GM19438 (cell line): ENCODE measurements around the gene CCDC187.

Experiments
- ATAC-seq: cut with Tn5 transposase; IDR thresholded peaks from one replicate; pipeline ENCODE4 v1.9.1; 2021; ENCODE audit warnings: low read depth; ENCODE audit not compliant: unreplicated experiment

CCDC187 gene

DNA sequence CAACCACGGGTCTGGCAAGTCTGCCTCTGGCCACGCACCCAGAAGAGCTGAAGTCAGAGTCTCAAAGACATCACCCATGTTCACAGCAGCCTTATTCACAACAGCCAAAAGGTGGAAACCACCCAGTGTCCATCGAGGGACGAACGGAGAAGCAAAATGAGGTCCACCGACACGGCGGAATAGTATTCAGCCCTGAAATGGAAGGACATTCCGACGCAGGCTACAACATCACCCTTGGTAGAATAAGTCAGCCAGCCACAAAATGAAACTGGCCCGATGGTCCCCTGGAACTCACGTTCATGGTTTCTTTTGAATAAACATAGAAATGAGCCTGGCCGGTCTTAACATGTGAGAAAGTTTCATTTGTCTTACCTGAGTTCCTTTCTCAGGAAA lies 16.9 kb downstream of the CCDC187 start:
- no peak for ATAC-seq

GRCh38 chr9:136286359-136286986 lies 17.4 kb downstream of the CCDC187 start:
- no peak for ATAC-seq

DNA sequence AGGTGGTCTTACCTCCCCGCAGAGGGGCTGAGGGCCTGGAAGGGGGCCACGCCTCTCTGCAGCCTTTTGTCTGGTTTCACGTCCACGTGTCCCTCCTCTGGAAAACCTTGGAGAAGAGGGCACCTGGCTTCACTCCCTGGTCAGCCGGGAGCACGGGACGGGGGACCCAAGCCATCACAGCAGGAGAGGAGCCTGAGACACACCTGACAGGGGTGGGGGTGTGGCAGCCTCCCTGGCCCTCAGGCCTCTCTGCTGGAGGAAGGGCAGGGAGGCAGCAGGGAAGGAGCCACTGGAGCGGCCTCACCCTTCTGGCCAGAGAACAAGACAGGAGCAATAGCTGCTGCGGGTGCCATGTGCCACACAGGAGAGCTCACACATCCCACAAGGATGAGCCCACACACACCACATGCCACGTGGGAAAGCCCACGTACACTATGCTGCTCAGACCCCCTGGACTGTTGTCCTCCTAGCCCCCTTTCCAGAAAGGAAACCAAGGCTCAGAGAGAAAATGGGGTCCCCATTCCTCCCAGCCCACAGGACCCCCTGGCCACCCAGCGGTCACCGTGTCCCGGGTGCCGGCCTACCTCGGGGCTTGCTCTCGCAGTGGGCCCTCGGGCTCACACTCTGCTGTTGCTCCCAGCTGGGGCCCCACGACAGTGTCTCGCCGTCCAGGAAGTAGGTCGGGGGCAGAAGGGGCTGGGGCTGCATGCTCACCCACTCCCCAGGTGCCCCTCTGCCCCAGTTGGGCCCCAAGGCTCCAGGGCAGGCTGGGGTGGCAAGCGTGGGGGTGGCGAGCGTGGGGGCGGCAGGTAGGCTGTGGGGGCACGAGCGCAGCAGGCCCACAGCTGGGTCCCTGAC lies 18.2 kb downstream of the CCDC187 start:
- no peak for ATAC-seq

DNA sequence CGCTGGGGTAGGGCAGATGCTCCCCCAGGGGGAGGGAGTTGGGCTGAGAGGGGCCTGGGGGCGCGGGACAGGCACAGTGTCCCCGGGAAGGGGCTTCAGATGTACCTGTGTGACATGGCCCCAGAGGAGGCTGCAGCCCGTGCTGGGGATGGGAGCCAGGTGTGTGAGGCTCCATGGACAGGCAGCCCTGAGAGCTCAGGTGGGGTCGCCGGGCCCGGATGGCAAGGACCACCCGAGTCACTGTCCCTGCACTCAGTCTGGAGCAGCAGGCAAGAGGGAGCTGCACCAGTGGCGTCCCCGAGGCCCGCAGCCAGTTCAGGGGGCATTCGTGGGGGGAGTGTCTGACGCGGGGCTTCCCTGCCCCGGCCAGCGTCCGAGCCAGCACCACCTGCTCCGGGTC lies 18.9 kb downstream of the CCDC187 start:
- ATAC-seq = no peak

GRCh38 chr9:136284311-136284710 lies 19.6 kb downstream of the CCDC187 start:
- no peak for ATAC-seq

DNA sequence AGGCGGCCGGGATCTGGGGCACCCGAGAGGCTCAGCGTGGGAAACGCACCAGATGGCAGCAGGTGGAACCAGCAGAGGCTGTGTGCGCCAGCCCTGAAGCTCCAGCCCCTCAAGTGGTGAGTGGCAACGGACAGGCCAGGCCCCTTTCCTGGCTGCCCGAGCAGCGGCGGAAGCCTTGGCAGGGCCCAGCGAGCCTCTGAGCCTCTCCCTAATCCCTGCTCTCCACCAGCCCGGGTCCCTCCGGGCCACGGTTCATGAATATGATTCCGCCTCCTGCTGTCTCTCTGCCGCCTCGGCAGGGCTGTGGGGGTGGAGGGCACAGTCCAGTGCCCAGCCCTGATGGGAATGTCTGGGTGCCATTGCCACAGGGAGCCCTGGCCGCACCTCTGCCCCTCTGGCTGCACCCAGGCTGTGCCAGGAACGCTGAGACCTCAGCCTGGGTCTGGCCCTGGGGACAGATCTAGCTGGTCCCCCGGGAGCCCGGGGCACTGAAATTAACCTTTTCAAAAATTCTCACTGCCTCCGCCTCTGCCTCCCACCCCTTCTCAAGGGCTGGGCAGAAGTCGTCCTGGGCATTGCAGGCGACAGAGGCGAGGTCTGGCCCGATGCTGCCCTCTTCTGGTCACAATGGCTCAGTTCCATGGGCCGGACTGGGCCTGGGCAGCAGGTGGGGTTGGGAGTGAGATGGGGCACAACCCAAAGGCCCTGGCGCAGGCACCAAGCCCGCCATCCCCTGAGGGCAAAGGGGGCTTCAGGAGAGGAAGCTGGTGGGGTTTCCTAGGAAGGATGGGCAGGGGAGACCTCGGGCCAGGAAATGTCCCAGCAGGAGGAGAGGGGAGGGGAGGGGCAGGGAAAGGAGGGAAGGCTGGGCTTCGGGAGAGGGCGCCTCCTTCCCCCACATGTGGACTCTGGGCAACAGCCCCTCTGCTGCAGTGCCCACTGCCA lies 20.3 kb downstream of the CCDC187 start:
- ATAC-seq = peak; percentile 61

DNA sequence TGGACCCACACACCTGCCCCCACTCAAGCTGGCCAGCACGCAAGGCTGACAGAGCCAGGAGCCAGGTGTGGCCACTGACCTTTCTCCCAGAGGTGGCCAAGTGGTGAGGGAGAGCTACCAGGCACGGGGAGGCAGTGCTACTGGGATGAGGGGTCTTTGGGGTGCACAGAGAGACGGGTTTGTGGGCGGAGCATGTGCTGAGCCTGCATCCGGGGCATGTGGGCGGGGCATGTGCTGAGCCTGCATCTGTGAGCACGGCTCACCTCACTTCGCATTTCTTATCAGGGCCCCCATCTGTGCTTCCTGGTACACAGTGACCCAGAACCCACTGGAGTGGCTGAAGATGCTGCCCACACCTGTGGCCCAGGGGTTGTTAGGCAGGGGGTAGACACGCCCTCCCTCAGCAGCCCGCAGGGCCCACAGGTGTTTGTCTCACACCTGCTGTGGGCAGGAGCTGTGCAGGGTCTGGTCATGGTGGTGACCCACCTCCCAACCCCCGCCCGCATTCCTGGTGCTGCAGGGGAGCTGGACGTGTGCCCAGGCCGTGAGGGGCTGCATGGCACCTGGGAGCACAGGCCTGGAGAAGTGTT lies 21.5 kb downstream of the CCDC187 start:
- ATAC-seq = no peak

DNA sequence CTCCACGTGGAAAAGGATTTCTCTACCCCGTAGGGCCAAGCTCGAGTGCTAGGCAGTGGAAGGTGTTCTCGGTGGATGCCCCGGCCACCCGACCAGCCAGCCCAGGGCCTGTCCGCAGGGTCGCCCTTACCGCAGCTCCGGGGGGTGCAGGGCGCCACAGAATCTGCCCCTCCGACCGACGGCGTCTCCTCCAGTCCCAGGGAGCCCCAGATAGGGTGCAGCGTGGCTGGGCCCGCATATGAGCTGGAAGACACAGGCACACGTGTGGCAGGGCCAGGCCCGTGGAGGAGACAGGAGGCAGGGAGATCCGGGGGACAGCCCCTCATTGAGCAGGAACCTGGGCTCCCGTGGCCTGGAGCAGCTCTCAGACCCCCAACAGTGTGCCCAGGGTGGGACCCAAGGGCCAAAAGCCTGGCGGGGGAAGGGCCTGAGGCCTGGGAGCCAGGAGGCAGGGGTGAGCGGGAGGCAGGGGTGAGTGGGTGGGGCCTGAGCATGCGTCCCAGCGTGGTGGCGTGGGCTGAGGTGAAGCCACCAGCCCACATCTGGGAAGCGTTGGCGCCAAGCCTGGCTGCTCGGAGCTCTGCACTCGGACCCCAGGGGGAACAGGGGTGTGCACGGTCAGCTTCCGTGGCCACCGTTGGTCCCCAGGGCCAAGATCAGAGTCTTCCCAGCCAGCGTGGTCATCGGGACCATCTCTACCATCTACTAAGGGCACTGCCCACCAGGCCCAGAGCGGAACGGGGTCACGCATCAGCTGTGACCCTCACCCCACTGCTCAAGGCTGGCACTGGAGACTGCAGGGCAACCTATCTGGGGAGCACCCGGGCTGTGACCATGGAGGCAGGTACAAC lies 22.2 kb downstream of the CCDC187 start:
- ATAC-seq = no peak

DNA sequence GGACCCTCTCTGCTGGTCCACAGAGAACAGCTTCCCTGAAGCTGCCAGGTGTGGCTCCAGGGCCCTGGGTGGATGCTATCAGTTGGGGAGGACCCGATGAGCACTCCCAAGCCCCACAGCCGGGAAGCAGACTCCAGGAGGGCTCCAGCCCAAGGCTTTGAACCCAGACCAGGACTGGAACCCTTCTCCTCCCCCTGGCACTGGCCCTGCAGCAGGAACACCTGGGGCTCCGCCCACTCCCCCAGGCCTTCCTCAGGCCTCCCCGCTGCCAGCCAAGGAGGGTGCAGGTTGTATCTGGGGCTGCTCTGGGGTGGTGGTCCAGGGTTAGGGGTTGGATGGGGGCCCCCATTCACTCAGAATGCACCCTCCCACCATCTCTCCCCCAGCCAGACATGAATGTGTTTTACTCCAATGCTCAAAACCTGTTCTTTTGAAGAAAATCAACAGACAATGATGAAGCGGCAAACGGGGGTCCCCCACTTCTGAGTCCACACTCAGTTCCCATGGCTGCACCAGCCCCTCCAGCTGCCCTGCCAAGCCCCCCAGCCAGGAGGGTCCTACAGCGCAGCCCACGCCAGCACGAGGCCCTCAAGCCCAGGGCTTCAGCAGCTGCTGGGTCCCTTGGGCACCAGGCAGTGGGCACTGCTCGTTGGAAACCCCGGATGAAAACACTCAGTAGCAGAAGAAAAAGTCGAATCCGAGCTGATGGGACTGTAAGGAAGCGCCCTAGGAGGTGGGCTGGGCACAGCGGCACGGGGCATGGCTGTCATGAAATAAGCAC lies 23.2 kb downstream of the CCDC187 start:
- no peak for ATAC-seq

DNA sequence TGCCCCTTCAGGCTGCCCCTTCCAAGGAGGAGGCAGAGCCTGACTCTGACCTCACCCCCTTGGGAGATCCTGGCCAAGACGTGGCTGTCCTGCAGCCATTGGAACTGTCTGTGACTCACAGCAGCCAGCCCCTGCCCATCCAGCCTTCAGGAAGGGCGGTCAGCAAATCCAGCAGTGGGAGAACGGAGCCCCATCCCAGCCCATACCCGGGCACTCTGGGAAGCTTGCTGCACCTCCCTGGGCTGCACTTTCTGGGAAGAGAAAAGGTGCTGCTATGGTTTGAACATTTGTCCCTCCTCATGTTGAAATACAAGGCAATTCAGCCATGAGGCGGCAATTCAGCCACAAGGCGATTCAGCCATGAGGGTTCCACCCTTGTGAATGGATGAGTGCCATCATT lies 24.4 kb downstream of the CCDC187 start:
- ATAC-seq = no peak

DNA sequence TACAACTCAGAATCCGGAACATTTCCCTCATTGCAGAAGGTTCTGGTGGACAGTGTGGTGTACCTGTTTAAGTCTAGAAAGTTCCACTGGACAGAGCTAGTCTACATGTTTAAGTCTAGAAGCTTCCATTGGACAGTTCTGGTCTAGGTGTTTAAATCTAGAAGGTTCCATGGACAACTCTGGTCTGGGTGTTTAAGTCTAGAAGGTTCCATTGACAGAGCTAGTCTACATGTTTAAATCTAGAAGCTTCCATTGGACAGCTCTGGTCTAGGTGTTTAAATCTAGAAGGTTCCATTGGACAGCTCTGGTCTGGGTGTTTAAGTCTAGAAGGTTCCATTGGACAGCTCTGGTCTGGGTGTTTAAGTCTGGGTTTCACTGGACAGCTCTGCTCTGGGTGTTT lies 25.0 kb downstream of the CCDC187 start:
- ATAC-seq = no peak

- ATAC-seq = no peak
Measured at GRCh38 chr9:136278221-136278620, 25.7 kb downstream of the CCDC187 start.

DNA sequence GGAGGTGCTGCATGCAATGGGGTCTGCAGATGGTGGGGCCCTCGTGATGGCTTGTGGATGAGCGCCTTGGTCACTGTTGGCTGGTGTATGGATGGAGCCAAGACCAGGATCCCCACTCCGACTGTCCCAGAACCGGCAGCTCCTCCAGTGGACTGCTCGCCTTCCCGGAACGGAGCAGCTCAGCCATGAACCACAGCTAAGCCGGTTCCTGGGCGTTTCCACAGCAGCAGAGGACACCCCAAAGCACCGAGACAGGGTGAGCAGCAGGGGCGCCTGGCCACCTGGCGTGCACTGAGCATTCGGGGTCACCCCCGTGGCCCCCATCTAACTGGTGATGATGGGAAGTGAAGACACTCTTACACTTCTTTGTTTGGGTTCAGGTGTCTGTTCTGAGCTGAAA lies 26.1 kb downstream of the CCDC187 start:
- ATAC-seq = no peak

- no peak for ATAC-seq
Measured at GRCh38 chr9:136276716-136277115, 27.2 kb downstream of the CCDC187 start.

GRCh38 chr9:136275655-136276429 lies 28.1 kb downstream of the CCDC187 start:
- no peak for ATAC-seq

DNA sequence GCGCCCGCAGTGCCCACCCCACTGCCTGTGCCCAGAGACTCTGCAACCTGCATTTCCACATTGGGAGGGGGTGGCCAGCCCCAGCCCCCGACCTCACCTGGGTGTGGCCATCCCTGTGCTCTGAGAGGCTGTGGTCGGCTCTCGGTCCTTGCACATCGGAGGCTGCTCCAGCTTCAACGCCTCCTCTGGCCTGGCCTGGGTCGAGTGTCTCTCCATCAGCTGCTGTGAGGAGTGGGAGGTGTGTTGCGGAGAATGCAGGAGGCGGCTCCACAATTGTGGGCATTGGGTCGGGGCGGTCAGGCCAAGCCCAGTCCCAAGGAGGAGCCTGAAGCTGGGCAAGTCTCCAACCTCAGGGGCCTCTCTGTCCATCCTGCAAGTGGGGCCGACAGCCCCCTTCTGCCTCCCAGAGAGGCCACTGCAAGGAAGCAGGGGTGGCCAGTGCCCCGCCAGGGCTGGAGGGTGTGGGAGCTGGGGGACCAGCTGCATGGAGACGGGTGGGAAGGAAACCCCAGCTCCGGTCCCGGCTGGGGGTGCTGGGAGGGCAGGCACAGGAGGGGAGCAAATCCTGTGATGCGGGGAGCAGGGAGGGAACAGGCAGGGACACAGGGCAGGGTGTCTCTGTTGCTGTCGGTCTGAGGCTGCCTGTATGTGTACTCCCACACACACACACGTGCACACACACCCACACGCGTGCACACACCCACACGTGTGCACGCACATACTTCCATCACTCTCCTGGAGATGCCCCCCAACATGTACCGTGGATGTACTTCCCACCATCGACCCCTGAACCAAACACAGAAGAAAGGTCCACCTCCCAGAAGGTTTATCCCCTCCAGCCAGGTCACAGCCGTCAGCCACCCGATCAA lies 28.9 kb downstream of the CCDC187 start:
- ATAC-seq = no peak
